H1 (cell line): Measurements from ENCODE around the gene GTF2F2. TPM values are rescaled to one million over a fixed set of nuclear protein-coding genes. Genes with fewer than 3 reads are reported as not detected.

Experiments used
- CTCF ChIA-PET: fragments of 300-600 bp; sonication (Branson Sonifier 250); formaldehyde crosslinking; loops from one replicate; lab custom pipeline; 2021; ENCODE audit not compliant: partially characterized antibody; lab: Charles Lee
- POLR2A ChIA-PET: fragments of 300-600 bp; sonication (Branson Sonifier 250); formaldehyde crosslinking; loops from one replicate; lab custom pipeline; 2021; ENCODE audit warnings: inconsistent platforms; ENCODE audit not compliant: partially characterized antibody; lab: Charles Lee
- DNase-seq, 2 experiments: peaks; one replicate each; pipeline versions ENCODE4 v3.0.0 to v3.0.0-alpha.2; 2010 to 2022; ENCODE audit warnings: low spot score in 2 of 2, low read depth in 1 of 2, mixed read lengths in 1 of 2
- FAIRE-seq: peaks from 2 replicates; lab custom pipeline; 2011; peaks lifted over from hg19 to GRCh38; lab: Jason Lieb, UNC
- H2AFZ ChIP-seq: 2 replicates; pipeline ENCODE4 v1.8.1; 2012; ENCODE audit warnings: low read length, inconsistent platforms
- H2AK5ac ChIP-seq: 2 replicates; pipeline ENCODE4 v1.6.1; 2013; ENCODE audit warnings: low read depth, low read length
- H2BK120ac ChIP-seq: replicated peaks from 2 replicates; pipeline ENCODE3; 2013; ENCODE audit warnings: low read depth, low read length, inconsistent platforms
- H2BK12ac ChIP-seq: 2 replicates; pipeline ENCODE4 v1.6.1; 2013; ENCODE audit warnings: low read depth, low read length
- H2BK15ac ChIP-seq: 2 replicates; pipeline ENCODE4 v1.6.1; 2013; ENCODE audit warnings: low read length
- H2BK20ac ChIP-seq: 2 replicates; pipeline ENCODE4 v1.6.1; 2013; ENCODE audit warnings: low read length
- H2BK5ac ChIP-seq: 2 replicates; pipeline ENCODE4 v1.6.1; 2013; ENCODE audit warnings: low read depth, low read length
- H3K14ac ChIP-seq: 2 replicates; pipeline ENCODE4 v1.6.1; 2013; ENCODE audit warnings: inconsistent platforms; ENCODE audit not compliant: insufficient read length
- H3K18ac ChIP-seq: 2 replicates; pipeline ENCODE4 v1.6.1; 2013; ENCODE audit warnings: low read length; ENCODE audit errors: extremely low read depth
- H3K23ac ChIP-seq: 2 replicates; pipeline ENCODE4 v1.6.1; 2013; ENCODE audit warnings: inconsistent platforms; ENCODE audit not compliant: insufficient read length
- H3K23me2 ChIP-seq: 2 replicates; pipeline ENCODE4 v1.6.1; 2013; ENCODE audit warnings: low read depth, low read length
- H3K27ac ChIP-seq: 2 replicates; pipeline ENCODE4 v1.6.1; 2011; ENCODE audit warnings: low read depth, low read length, inconsistent platforms
- H3K27me3 ChIP-seq, 4 experiments: replicated peaks in 1 of 4; 1 replicate in 1 of 4; 2 replicates in 3 of 4; pipeline versions ENCODE4 v1.6.1 to v1.8.1; 2011 to 2013; ENCODE audit warnings: low read length in 3 of 4, mild to moderate bottlenecking in 3 of 4, inconsistent platforms in 2 of 4, mixed read lengths in 2 of 4, moderate library complexity in 1 of 4; ENCODE audit not compliant: control insufficient read depth in 3 of 4, insufficient read depth in 3 of 4; ENCODE audit errors: extremely low read depth in 1 of 4
- H3K36me3 ChIP-seq, 4 experiments: 2 replicates each; pipeline versions ENCODE4 v1.6.1 to v1.8.1; 2011 to 2013; ENCODE audit warnings: mild to moderate bottlenecking in 4 of 4, low read length in 3 of 4, moderate library complexity in 2 of 4, control low read depth in 1 of 4, inconsistent platforms in 1 of 4; ENCODE audit not compliant: insufficient read depth in 4 of 4, control insufficient read depth in 2 of 4
- H3K4ac ChIP-seq: replicated peaks from 2 replicates; pipeline ENCODE3; 2013; ENCODE audit warnings: low read length, low read depth, mixed read lengths, inconsistent platforms; ENCODE audit not compliant: insufficient read length
- H3K4me1 ChIP-seq, 4 experiments: replicated peaks in 1 of 4; 1 replicate in 1 of 4; 2 replicates in 3 of 4; pipeline versions ENCODE4 v1.6.1 to v1.8.1; 2011 to 2013; ENCODE audit warnings: low read length in 3 of 4, inconsistent platforms in 2 of 4, mixed read lengths in 1 of 4; ENCODE audit not compliant: insufficient read depth in 4 of 4, control insufficient read depth in 3 of 4
- H3K4me2 ChIP-seq, 2 experiments: 2 replicates each; pipeline versions ENCODE4 v1.6.1 to v1.8.1; 2011 to 2013; ENCODE audit warnings: low read depth in 2 of 2, low read length in 2 of 2, control low read depth in 1 of 2, inconsistent platforms in 1 of 2, mild to moderate bottlenecking in 1 of 2; ENCODE audit not compliant: insufficient read depth in 1 of 2
- H3K4me3 ChIP-seq, 4 experiments: fragments of 200-600, 300-600 bp in 1 of 4; sonication (generic), shearing (Covaris generic), sonication (Bioruptor Twin) in 1 of 4; 2 replicates each; pipeline versions ENCODE4 v1.5.1 to v1.8.1; 2011 to 2016; ENCODE audit warnings: low read length in 4 of 4, low read depth in 3 of 4, control low read depth in 2 of 4, inconsistent platforms in 2 of 4, mild to moderate bottlenecking in 2 of 4, mixed read lengths in 1 of 4, moderate library complexity in 1 of 4; ENCODE audit not compliant: insufficient read depth in 2 of 4; ENCODE audit errors: extremely low read depth in 1 of 4
- H3K56ac ChIP-seq: replicated peaks from 2 replicates; pipeline ENCODE3; 2013; ENCODE audit warnings: low read depth, mild to moderate bottlenecking, mixed read lengths, low read length, inconsistent platforms; ENCODE audit not compliant: insufficient read length
- H3K79me1 ChIP-seq: 2 replicates; pipeline ENCODE4 v1.6.1; 2013; ENCODE audit warnings: low read depth, low read length, control low read depth
- H3K79me2 ChIP-seq, 2 experiments: 2 replicates each; pipeline versions ENCODE4 v1.6.1 to v1.8.1; 2012 to 2013; ENCODE audit warnings: low read length in 2 of 2, mild to moderate bottlenecking in 2 of 2, inconsistent platforms in 1 of 2; ENCODE audit not compliant: insufficient read depth in 2 of 2, control insufficient read depth in 1 of 2
- H3K9ac ChIP-seq, 4 experiments: replicated peaks in 1 of 4; 1 replicate in 1 of 4; 2 replicates in 3 of 4; pipeline versions ENCODE4 v1.6.1 to v1.8.1; 2011 to 2013; ENCODE audit warnings: low read depth in 3 of 4, low read length in 3 of 4, control low read depth in 2 of 4, mild to moderate bottlenecking in 2 of 4, moderate library complexity in 2 of 4, inconsistent platforms in 1 of 4; ENCODE audit errors: extremely low read depth in 1 of 4
- H3K9me3 ChIP-seq, 2 experiments: 2 replicates each; pipeline versions ENCODE4 v1.6.1 to v1.8.1; 2012 to 2013; ENCODE audit warnings: mild to moderate bottlenecking in 2 of 2, moderate library complexity in 2 of 2, control low read depth in 1 of 2, inconsistent platforms in 1 of 2, low read depth in 1 of 2, low read length in 1 of 2, mixed read lengths in 1 of 2; ENCODE audit not compliant: insufficient read depth in 2 of 2
- H4K20me1 ChIP-seq, 2 experiments: replicated peaks in 1 of 2; 2 replicates each; pipeline versions ENCODE3 to v1.8.1; 2011 to 2013; ENCODE audit warnings: inconsistent platforms in 2 of 2, low read length in 2 of 2, mild to moderate bottlenecking in 1 of 2; ENCODE audit not compliant: insufficient read depth in 2 of 2, control insufficient read depth in 1 of 2
- H4K5ac ChIP-seq: 2 replicates; pipeline ENCODE4 v1.6.1; 2013; ENCODE audit warnings: low read length, low read depth, mixed read lengths, inconsistent platforms; ENCODE audit not compliant: insufficient read length
- H4K8ac ChIP-seq: 2 replicates; pipeline ENCODE4 v1.8.0; 2013; ENCODE audit warnings: mild to moderate bottlenecking, moderate library complexity, low read length, inconsistent platforms; ENCODE audit not compliant: insufficient read depth; ENCODE audit errors: extremely low read depth
- H4K91ac ChIP-seq: replicated peaks from 2 replicates; pipeline ENCODE3; 2013; ENCODE audit warnings: low read length, mixed read lengths, inconsistent platforms; ENCODE audit not compliant: insufficient read length
- JUN ChIP-seq: IDR thresholded peaks from 2 replicates; pipeline ENCODE4 v1.6.1; 2011; ENCODE audit warnings: low read depth, mild to moderate bottlenecking, improper control_type of control experiment, low read length
- TAF1 ChIP-seq: IDR thresholded peaks from 2 replicates; pipeline ENCODE4 v1.6.1; 2011; ENCODE audit warnings: mild to moderate bottlenecking, low read depth, low read length
- WGBS, 2 experiments: shearing (Covaris generic) in 1 of 2; methylation state at CpG; one replicate each; pipeline versions ENCODE4 v1.1.6 to v1.1.7; 2013 to 2015; ENCODE audit warnings: low lambda C conversion rate in 2 of 2, mixed read lengths in 2 of 2, inconsistent platforms in 1 of 2, low coverage in 1 of 2, missing lambda C conversion rate in 1 of 2; ENCODE audit not compliant: insufficient replicate concordance in 2 of 2, insufficient coverage in 1 of 2, insufficient read length in 1 of 2; ENCODE audit errors: extremely low coverage in 1 of 2, missing lambda C conversion rate in 1 of 2; 5-methylcytosine and 5-hydroxymethylcytosine counted together
- polyA plus RNA-seq, 7 experiments: library from polyadenylated mRNA; depleted of rRNA in 3 of 7; stranded (reverse) in 5 of 7; unstranded in 2 of 7; fragments of >200 nt in 5 of 7; fragments of 200-250 nt in 2 of 7; gene quantifications; 1 replicate in 5 of 7; 2 replicates in 1 of 7; 4 replicates in 1 of 7; pipeline versions ENCODE4 v1.2.1 to v1.2.3, GENCODE V29; 2011 to 2013; ENCODE audit warnings: missing spikeins in 2 of 7, mixed read lengths in 2 of 7
- total RNA-seq: library from RNA; stranded (reverse); fragmentation: NEBNext Ultra II Directional; extraction: Animal tissue kit (Norgen Biotek cat#: 25700); gene quantifications from 2 replicates; pipeline ENCODE4 v1.2.1, GENCODE V29; 2021

GTF2F2 gene
- total and polyA plus RNA-seq, 2 of the 8 experiments (the other 6 are each of a cell fraction or from before 2014, with no cell fraction given): 10.8 to 31.1 TPM

GRCh38 chr13:45231722-45232121, 111.4 kb downstream of the GTF2F2 start:
- TF ChIP-seq TAF1: no peak
- TF ChIP-seq JUN: no peak
- no peak overlapping the region for H3K4ac ChIP-seq
- no peaks in the 10 kb centered on the region for H3K79me1 ChIP-seq
- H2BK120ac ChIP-seq: no peak overlapping the region
- FAIRE-seq (no peak), DNase-seq (no peak)
- no peak overlapping the region for H4K5ac ChIP-seq
- H4K8ac ChIP-seq: no peak overlapping the region
- H3K27me3 ChIP-seq: no peaks in the 10 kb centered on the region
- no peaks in the 10 kb centered on the region for H3K23me2 ChIP-seq
- WGBS, 2 experiments: 90% methylated on average over 1 of the region's 1 CpG; no CpG with 5 or more reads in 1 of the 2 experiments
- no peak overlapping the region for H2AK5ac ChIP-seq
- no peak overlapping the region for H3K56ac ChIP-seq
- no peaks in the 10 kb centered on the region for H3K4me1 ChIP-seq
- no peaks in the 10 kb centered on the region for H3K79me2 ChIP-seq
- H3K9me3 ChIP-seq: no peaks in the 10 kb centered on the region
- no peak overlapping the region for H3K4me3 ChIP-seq
- H3K9ac ChIP-seq: no peak overlapping the region
- H3K27ac ChIP-seq: no peak overlapping the region
- no peak overlapping the region for H4K91ac ChIP-seq
- H2BK12ac ChIP-seq: no peak overlapping the region
- H3K18ac ChIP-seq: no peak overlapping the region
- H2BK20ac ChIP-seq: no peak overlapping the region
- CTCF ChIA-PET: interaction anchor here (0.8 to 1.3 kb wide), 3 partner anchors 9 to 185 kb away, joined by 3 to 4 read pairs (median 3); no protein-coding TSS in a partner anchor
- POLR2A ChIA-PET: no interaction called here
- no peak overlapping the region for H2BK5ac ChIP-seq
- H2AFZ ChIP-seq: no peak overlapping the region
- H3K36me3 ChIP-seq: no peaks in the 10 kb centered on the region
- H2BK15ac ChIP-seq: no peak overlapping the region
- H3K14ac ChIP-seq: no peak overlapping the region
- H3K4me2 ChIP-seq: no peak overlapping the region
- H3K23ac ChIP-seq: no peak overlapping the region
- H4K20me1 ChIP-seq: peaks cover 0 to 2% of the 10 kb centered on the region in 2 experiments
